Mammary epithelial cell (primary cell): ENCODE results near the gene MLST8.
"Not testable (repeated sequence)": the region's sequence is repeated elsewhere in the genome, so short reads cannot be mapped to it uniquely, and the experiment has no call there.

Source experiments
- EZH2 ChIP-seq: IDR thresholded peaks from 2 replicates; pipeline ENCODE4 v1.6.1; 2012; ENCODE audit warnings: low read length, inconsistent platforms, borderline replicate concordance
- TF ChIP-seq, protein P1 (sequence below), 2 donors: IDR thresholded peaks in 1 of 2; conservative IDR thresholded peaks in 1 of 2; 2 replicates each; pipeline ENCODE4 v1.5.1; 2011 to 2012; ENCODE audit warnings: inconsistent platforms in 2 of 2, low read length in 2 of 2, mild to moderate bottlenecking in 2 of 2, control low read depth in 1 of 2, low read depth in 1 of 2; ENCODE audit not compliant: insufficient read depth in 1 of 2; ENCODE audit errors: extremely low read depth in 1 of 2

DNA sequence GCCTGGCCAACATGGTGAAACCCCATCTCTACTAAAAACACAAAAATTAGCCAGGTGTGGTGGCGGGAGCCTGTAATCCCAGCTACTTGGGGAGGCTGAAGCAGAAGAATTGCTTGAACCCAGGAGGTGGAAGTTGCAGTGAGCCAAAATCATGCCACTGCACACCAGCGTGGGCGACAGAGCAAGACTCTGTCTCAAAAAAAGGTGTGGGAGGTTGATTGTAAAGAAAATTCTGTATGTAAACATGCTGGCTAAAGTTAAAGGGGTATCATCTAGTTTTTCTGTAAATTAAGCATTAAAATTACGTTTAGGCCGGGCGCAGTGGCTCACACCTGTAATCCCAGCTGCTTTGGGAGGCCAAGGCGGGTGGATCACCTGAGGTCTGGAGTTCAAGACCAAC is 53.3 kb downstream of the MLST8 start:
- TF ChIP-seq, protein P1, sequence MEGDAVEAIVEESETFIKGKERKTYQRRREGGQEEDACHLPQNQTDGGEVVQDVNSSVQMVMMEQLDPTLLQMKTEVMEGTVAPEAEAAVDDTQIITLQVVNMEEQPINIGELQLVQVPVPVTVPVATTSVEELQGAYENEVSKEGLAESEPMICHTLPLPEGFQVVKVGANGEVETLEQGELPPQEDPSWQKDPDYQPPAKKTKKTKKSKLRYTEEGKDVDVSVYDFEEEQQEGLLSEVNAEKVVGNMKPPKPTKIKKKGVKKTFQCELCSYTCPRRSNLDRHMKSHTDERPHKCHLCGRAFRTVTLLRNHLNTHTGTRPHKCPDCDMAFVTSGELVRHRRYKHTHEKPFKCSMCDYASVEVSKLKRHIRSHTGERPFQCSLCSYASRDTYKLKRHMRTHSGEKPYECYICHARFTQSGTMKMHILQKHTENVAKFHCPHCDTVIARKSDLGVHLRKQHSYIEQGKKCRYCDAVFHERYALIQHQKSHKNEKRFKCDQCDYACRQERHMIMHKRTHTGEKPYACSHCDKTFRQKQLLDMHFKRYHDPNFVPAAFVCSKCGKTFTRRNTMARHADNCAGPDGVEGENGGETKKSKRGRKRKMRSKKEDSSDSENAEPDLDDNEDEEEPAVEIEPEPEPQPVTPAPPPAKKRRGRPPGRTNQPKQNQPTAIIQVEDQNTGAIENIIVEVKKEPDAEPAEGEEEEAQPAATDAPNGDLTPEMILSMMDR (conservative IDR thresholded peaks at IDR 0.05 in 1 of 2, IDR thresholded peaks at IDR 0.05 in 1 of 2; ENCODE audit: extremely low read depth in 1 of 2, insufficient read depth in 1 of 2, low read depth in 1 of 2, low read length in 2 of 2), result not testable (repeated sequence)
- not testable (repeated sequence) for TF ChIP-seq EZH2
